Measurements from ENCODE around the gene FHL3.
"Not testable (repeated sequence)": the region's sequence is repeated elsewhere in the genome, so short reads cannot be mapped to it uniquely, and the experiment has no call there.

Gene FHL3

GRCh38 chr1:37983546-37983945 lies 21.8 kb downstream of the FHL3 start:
- no peak for FAIRE-seq

- no peak for FAIRE-seq
Observed at GRCh38 chr1:37978541-37978940, 26.8 kb downstream of the FHL3 start.

GRCh38 chr1:37975083-37975482 lies 30.2 kb downstream of the FHL3 start:
- peak; percentile 77 for FAIRE-seq

GRCh38 chr1:37974567-37974966 lies 30.7 kb downstream of the FHL3 start:
- no peak for FAIRE-seq

- FAIRE-seq = not testable (repeated sequence)
Observed at GRCh38 chr1:37973684-37974083, 31.6 kb downstream of the FHL3 start.

- FAIRE-seq = no peak
Observed at GRCh38 chr1:37965301-37965700, 40.0 kb downstream of the FHL3 start.

- not testable (repeated sequence) for FAIRE-seq
Observed at GRCh38 chr1:37964106-37964505, 41.2 kb downstream of the FHL3 start.

- no peak for FAIRE-seq
Observed at GRCh38 chr1:37958690-37959089, 46.6 kb downstream of the FHL3 start.

- no peak for FAIRE-seq
Observed at GRCh38 chr1:37955685-37956084, 49.6 kb downstream of the FHL3 start.

GRCh38 chr1:37954316-37954971 lies 50.9 kb downstream of the FHL3 start:
- no peak for FAIRE-seq

- no peak for FAIRE-seq
Observed at GRCh38 chr1:37952738-37953137, 52.6 kb downstream of the FHL3 start.

- FAIRE-seq = no peak
Observed at GRCh38 chr1:37951783-37952624, 53.3 kb downstream of the FHL3 start.

GRCh38 chr1:37951041-37951782 lies 54.1 kb downstream of the FHL3 start:
- FAIRE-seq = no peak

GRCh38 chr1:37949524-37950152 lies 55.7 kb downstream of the FHL3 start:
- FAIRE-seq = no peak

GRCh38 chr1:37948841-37949240 lies 56.5 kb downstream of the FHL3 start:
- FAIRE-seq = no peak

GRCh38 chr1:37948166-37948565 lies 57.1 kb downstream of the FHL3 start:
- FAIRE-seq = no peak

- FAIRE-seq = no peak
Observed at GRCh38 chr1:37947364-37947763, 58.0 kb downstream of the FHL3 start.

Data from islet of Langerhans (tissue), 1 donor.